H9 (cell line): ENCODE data around the gene NCOA5. TPM values are rescaled to one million over a fixed set of nuclear protein-coding genes. Genes with fewer than 3 reads are reported as not detected.

Source experiments
- DNase-seq: peaks from one replicate; pipeline ENCODE4 v3.0.0-alpha.2; 2017
- H2AFZ ChIP-seq: one replicate; pipeline ENCODE4 v1.6.1; 2013; ENCODE audit warnings: mild to moderate bottlenecking, low read length, control low read depth, moderate library complexity
- H2AK5ac ChIP-seq: 2 replicates; pipeline ENCODE4 v1.6.1; 2013; ENCODE audit warnings: low read length, control low read depth, mixed read lengths; ENCODE audit not compliant: insufficient read length
- H2BK120ac ChIP-seq: one replicate; pipeline ENCODE4 v1.6.1; 2013; ENCODE audit warnings: low read depth, mild to moderate bottlenecking, low read length, control low read depth, inconsistent platforms; ENCODE audit not compliant: poor library complexity, severe bottlenecking
- H2BK12ac ChIP-seq: 2 replicates; pipeline ENCODE4 v1.6.1; 2013; ENCODE audit warnings: low read length, control low read depth, mixed read lengths, low read depth; ENCODE audit not compliant: insufficient read length
- H2BK15ac ChIP-seq: 2 replicates; pipeline ENCODE4 v1.6.1; 2013; ENCODE audit warnings: low read depth, low read length, control low read depth
- H2BK20ac ChIP-seq: one replicate; pipeline ENCODE4 v1.6.1; 2013; ENCODE audit warnings: low read depth, mild to moderate bottlenecking, low read length, control low read depth, inconsistent platforms; ENCODE audit not compliant: poor library complexity, severe bottlenecking
- H2BK5ac ChIP-seq: 2 replicates; pipeline ENCODE4 v1.6.1; 2013; ENCODE audit warnings: low read length, control low read depth, mixed read lengths; ENCODE audit not compliant: insufficient read length
- H3K14ac ChIP-seq: 2 replicates; pipeline ENCODE4 v1.6.1; 2013; ENCODE audit warnings: low read length, control low read depth; ENCODE audit not compliant: insufficient read depth
- H3K18ac ChIP-seq: 2 replicates; pipeline ENCODE4 v1.6.1; 2013; ENCODE audit warnings: low read depth, mild to moderate bottlenecking, mixed read lengths, low read length, control low read depth; ENCODE audit not compliant: insufficient read length
- H3K23ac ChIP-seq: 2 replicates; pipeline ENCODE4 v1.6.1; 2013; ENCODE audit warnings: low read length, control low read depth, mixed read lengths, low read depth; ENCODE audit not compliant: insufficient read length
- H3K23me2 ChIP-seq: 2 replicates; pipeline ENCODE4 v1.6.1; 2013; ENCODE audit warnings: low read depth, mild to moderate bottlenecking, mixed read lengths, low read length, control low read depth; ENCODE audit not compliant: insufficient read length, poor library complexity, severe bottlenecking
- H3K27ac ChIP-seq: 2 replicates; pipeline ENCODE4 v1.5.1; 2013; ENCODE audit warnings: low read length, control low read depth, mixed read lengths, low read depth; ENCODE audit not compliant: insufficient read length
- H3K27me3 ChIP-seq: 2 replicates; pipeline ENCODE4 v1.6.1; 2013; ENCODE audit warnings: low read length, control low read depth, inconsistent platforms; ENCODE audit not compliant: insufficient read depth
- H3K4ac ChIP-seq: 2 replicates; pipeline ENCODE4 v1.6.1; 2013; ENCODE audit warnings: low read depth, mild to moderate bottlenecking, control low read depth, inconsistent platforms, low read length, moderate library complexity
- H3K4me1 ChIP-seq: 2 replicates; pipeline ENCODE4 v1.6.1; 2013; ENCODE audit warnings: low read length, control low read depth, inconsistent platforms; ENCODE audit not compliant: insufficient read depth
- H3K4me2 ChIP-seq: 2 replicates; pipeline ENCODE4 v1.6.1; 2013; ENCODE audit warnings: low read length, control low read depth, mixed read lengths; ENCODE audit not compliant: insufficient read length, insufficient read depth
- H3K56ac ChIP-seq: 2 replicates; pipeline ENCODE4 v1.6.1; 2013; ENCODE audit warnings: low read depth, mild to moderate bottlenecking, mixed read lengths, low read length, control low read depth; ENCODE audit not compliant: insufficient read length
- H3K79me1 ChIP-seq: 2 replicates; pipeline ENCODE4 v1.6.1; 2013; ENCODE audit warnings: low read depth, mild to moderate bottlenecking, moderate library complexity, low read length, control low read depth, inconsistent platforms; ENCODE audit not compliant: insufficient read depth, poor library complexity, severe bottlenecking
- H3K79me2 ChIP-seq: 2 replicates; pipeline ENCODE4 v1.6.1; 2013; ENCODE audit warnings: low read length, control low read depth, inconsistent platforms; ENCODE audit not compliant: insufficient read depth
- H3K9ac ChIP-seq: 2 replicates; pipeline ENCODE4 v1.6.1; 2013; ENCODE audit warnings: low read length, control low read depth, mixed read lengths; ENCODE audit not compliant: insufficient read length; ENCODE audit errors: extremely low read depth
- H3K9me3 ChIP-seq: one replicate; pipeline ENCODE4 v1.6.1; 2013; ENCODE audit warnings: low read depth, low read length, inconsistent platforms; ENCODE audit not compliant: control insufficient read depth
- H3T11ph ChIP-seq: one replicate; pipeline ENCODE4 v1.6.1; 2013; ENCODE audit warnings: mild to moderate bottlenecking, low read length, control low read depth, inconsistent platforms
- H4K20me1 ChIP-seq: one replicate; pipeline ENCODE4 v1.6.1; 2013; ENCODE audit not compliant: control insufficient read depth, insufficient read length, insufficient read depth
- H4K5ac ChIP-seq: 2 replicates; pipeline ENCODE4 v1.6.1; 2013; ENCODE audit warnings: low read depth, mild to moderate bottlenecking, mixed read lengths, low read length, control low read depth; ENCODE audit not compliant: insufficient read length
- H4K8ac ChIP-seq: replicated peaks from 2 replicates; pipeline ENCODE4 v1.6.1; 2013; ENCODE audit warnings: low read length, control low read depth, mixed read lengths, low read depth; ENCODE audit not compliant: insufficient read length
- H4K91ac ChIP-seq: 2 replicates; pipeline ENCODE4 v1.6.1; 2013; ENCODE audit warnings: low read depth, mild to moderate bottlenecking, moderate library complexity, mixed read lengths, low read length, control low read depth; ENCODE audit not compliant: insufficient read length
- H3K27ac Mint-ChIP-seq, 3 experiments: 2 replicates in 2 of 3; 3 replicates in 1 of 3; pipeline ENCODE4 v1.8.0; 2020 to 2021; ENCODE audit warnings: mixed read lengths in 3 of 3, mild to moderate bottlenecking in 1 of 3, moderate library complexity in 1 of 3
- H3K27me3 Mint-ChIP-seq: 2 replicates; pipeline ENCODE4 v1.8.0; 2021; ENCODE audit warnings: low read depth, mild to moderate bottlenecking, moderate library complexity, mixed read lengths
- H3K36me3 Mint-ChIP-seq, 3 experiments: 2 replicates in 2 of 3; 3 replicates in 1 of 3; pipeline ENCODE4 v1.8.0; 2020 to 2021; ENCODE audit warnings: low read depth in 3 of 3, mixed read lengths in 3 of 3; ENCODE audit not compliant: insufficient read depth in 1 of 3
- H3K4me1 Mint-ChIP-seq, 2 experiments: 2 replicates each; pipeline ENCODE4 v1.8.0; 2020; ENCODE audit warnings: mixed read lengths in 2 of 2
- H3K4me3 Mint-ChIP-seq, 2 experiments: 2 replicates in 1 of 2; 3 replicates in 1 of 2; pipeline ENCODE4 v1.8.0; 2020 to 2021; ENCODE audit warnings: mild to moderate bottlenecking in 2 of 2, mixed read lengths in 2 of 2, moderate library complexity in 1 of 2
- H3K9me3 Mint-ChIP-seq, 2 experiments: 2 replicates in 1 of 2; 3 replicates in 1 of 2; pipeline ENCODE4 v1.8.0; 2020; ENCODE audit warnings: mild to moderate bottlenecking in 2 of 2, mixed read lengths in 2 of 2, moderate library complexity in 1 of 2
- CTCF ChIP-seq: fragments of 200-600 bp; sonication (generic); conservative IDR thresholded peaks from 3 replicates; pipeline ENCODE4 v1.8.0; 2021; ENCODE audit warnings: antibody characterized with exemption, mild to moderate bottlenecking
- WGBS: extraction: QIAGEN DNeasy Blood & Tissue Kit; methylation state at CpG from one replicate; pipeline ENCODE4 v1.1.7; 2013; ENCODE audit warnings: missing lambda C conversion rate, low lambda C conversion rate, mixed read lengths; ENCODE audit not compliant: insufficient read length; ENCODE audit errors: extremely low coverage; 5-methylcytosine and 5-hydroxymethylcytosine counted together
- total RNA-seq: library from RNA; stranded (reverse); gene quantifications from 2 replicates; pipeline ENCODE4 v1.2.1, GENCODE V29; 2021

The NCOA5 gene
- total RNA-seq, 1 experiment from 2014 or later: 55.7 TPM

DNA sequence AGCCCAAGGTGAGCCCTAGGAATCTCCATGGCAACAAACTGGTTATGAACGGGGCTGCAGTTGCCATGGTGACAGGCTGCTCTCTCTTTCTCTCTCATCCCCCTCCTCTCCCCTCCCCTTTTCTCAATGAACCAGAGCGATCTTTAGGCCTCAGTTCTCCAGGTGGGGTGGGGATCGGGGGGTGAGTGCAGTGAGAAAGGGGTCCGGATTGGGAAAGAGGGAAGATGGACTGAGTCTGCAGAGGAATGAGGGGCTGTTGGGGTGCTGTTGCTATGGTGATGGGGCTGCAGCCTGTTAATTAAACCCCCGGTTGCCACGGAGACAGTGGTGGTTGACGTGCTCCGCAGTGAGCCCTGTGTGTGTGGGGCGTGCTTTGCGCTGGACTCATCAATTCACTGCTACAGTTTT lies 64.4 kb downstream of the NCOA5 start:
- Histone ChIP-seq H2BK15ac (no peak overlapping the region), H3K27me3 (peaks cover 33% of the 10 kb centered on the region; the same call in 1 of the 2 replicates), H3K27ac (no peak overlapping the region), H3K9ac (no peak overlapping the region), H3K79me1 (no peaks in the 10 kb centered on the region), H4K5ac (no peak overlapping the region), H4K20me1 (no peaks in the 10 kb centered on the region), H3K18ac (no peak overlapping the region), H2BK20ac (no peak overlapping the region), H4K91ac (no peak overlapping the region), H3K4me2 (no peak overlapping the region), H3K23ac (no peak overlapping the region), H3K23me2 (peaks cover 6% of the 10 kb centered on the region), H2BK5ac (no peak overlapping the region), H4K8ac (no peak overlapping the region), H3K4me1 (no peaks in the 10 kb centered on the region; the same call in 1 of the 2 replicates), H2AK5ac (no peak overlapping the region), H3T11ph (no peak overlapping the region), H3K9me3 (no peaks in the 10 kb centered on the region), H2AFZ (no peak overlapping the region), H2BK120ac (no peak overlapping the region), H3K4ac (no peak overlapping the region), H3K79me2 (no peaks in the 10 kb centered on the region), H3K56ac (no peak overlapping the region), H2BK12ac (no peak overlapping the region), H3K14ac (no peak overlapping the region)
- no CpG with 5 or more reads among the region's 10 CpGs for WGBS
- Mint-ChIP-seq H3K4me3 (no peak overlapping the region; a peak in 2 of 5 replicates), H3K27me3 (peaks cover 79% of the 10 kb centered on the region), H3K4me1 (peaks cover 12 to 23% of the 10 kb centered on the region in 2 experiments), H3K36me3 (0 out of 7 replicates have a peak, but pooled peaks cover 0 to 1% (median 0%) of the 10 kb centered on the region in 3 experiments), H3K9me3 (peaks cover 0 to 3% of the 10 kb centered on the region in 2 experiments; a peak in 2 of 5 replicates), H3K27ac (no peak overlapping the region)
- TF ChIP-seq CTCF: no peak
- DNase-seq: no peak
